ENCODE measurements around the gene FBXW10. TPM values are rescaled to one million over a fixed set of nuclear protein-coding genes. Genes with fewer than 3 reads are reported as not detected.
"Not testable (repeated sequence)": the region's sequence is repeated elsewhere in the genome, so short reads cannot be mapped to it uniquely, and the experiment has no call there.

FBXW10 gene
- total and polyA plus RNA-seq, 2 of the 4 experiments (the other 2 are of a cell fraction): not detected

- H2BK20ac ChIP-seq (ENCODE audit: low read depth, low read length); dilution Hi-C loops (cut with HindIII; ENCODE audit: low sequenced_read_pairs, unreplicated experiment); H4K20me1 ChIP-seq (ENCODE audit: insufficient read depth, low read length); H2BK120ac ChIP-seq (ENCODE audit: low read depth, low read length); intact Hi-C loops (cut with micrococcal nuclease); H3K9me3 ChIP-seq (ENCODE audit: control insufficient read depth, insufficient read depth, low read length); H3K4me3 ChIP-seq (ENCODE audit: insufficient read depth, low read depth, low read length); H2BK15ac ChIP-seq (ENCODE audit: low read depth, low read length); H2AK5ac ChIP-seq (ENCODE audit: low read depth, low read length); ATAC-seq (ENCODE audit: low read depth); H2AK9ac ChIP-seq (replicated peaks; ENCODE audit: low read depth, low read length, poor library complexity); H3K27ac ChIP-seq (ENCODE audit: insufficient read depth, low read length); H3K36me3 ChIP-seq (ENCODE audit: control insufficient read depth, insufficient read depth, low read length); in situ Hi-C loops (cut with MboI; ENCODE audit: low sequenced_read_pairs); H3K9me1 ChIP-seq (ENCODE audit: insufficient read depth, low read length); H3K4ac ChIP-seq (ENCODE audit: low read depth, low read length); DNase-seq; H4K8ac ChIP-seq (ENCODE audit: low read depth in 2 of 2, low read length in 2 of 2); H3K9ac ChIP-seq (ENCODE audit: low read depth, low read length); H4K5ac ChIP-seq (ENCODE audit: low read depth, low read length); H3K4me1 ChIP-seq (ENCODE audit: control insufficient read depth, insufficient read depth, low read length); H3K79me1 ChIP-seq (ENCODE audit: low read depth in 1 of 2, low read length in 2 of 2); H2AFZ ChIP-seq (replicated peaks; ENCODE audit: low read length, poor library complexity); H3K18ac ChIP-seq (ENCODE audit: low read depth, low read length); H3K56ac ChIP-seq (ENCODE audit: extremely low read depth, insufficient read depth, low read length); H3K27me3 ChIP-seq (ENCODE audit: control insufficient read depth, insufficient read depth, low read length); CTCF ChIA-PET; POLR2A ChIA-PET (ENCODE audit: unreplicated experiment); H3K23ac ChIP-seq (ENCODE audit: low read depth, low read length); H4K91ac ChIP-seq (ENCODE audit: insufficient read depth, low read depth, low read length); H3K14ac ChIP-seq (replicated peaks; ENCODE audit: low read depth, low read length); BruUV-seq (replicated peaks); H3K4me2 ChIP-seq (ENCODE audit: low read depth, low read length); H2BK5ac ChIP-seq (ENCODE audit: low read depth, low read length, poor library complexity, severe bottlenecking): not testable (repeated sequence)
- WGBS, 2 experiments (ENCODE audit: extremely low coverage in 2 of 2, insufficient read length in 1 of 2): no CpG with 5 or more reads among the region's 12 CpGs
These were observed 24.3 kb upstream of the FBXW10 start for GRCh38 chr17:18719428-18720110.

- WGBS, 2 experiments (ENCODE audit: extremely low coverage in 2 of 2, insufficient read length in 1 of 2): no CpG with 5 or more reads among the region's 12 CpGs
- H3K27ac ChIP-seq (ENCODE audit: insufficient read depth, low read length); in situ Hi-C loops (cut with MboI; ENCODE audit: low sequenced_read_pairs); H4K20me1 ChIP-seq (ENCODE audit: insufficient read depth, low read length); H3K4ac ChIP-seq (ENCODE audit: low read depth, low read length); H3K4me1 ChIP-seq (ENCODE audit: control insufficient read depth, insufficient read depth, low read length); BruUV-seq (replicated peaks); H3K27me3 ChIP-seq (ENCODE audit: control insufficient read depth, insufficient read depth, low read length); H3K4me2 ChIP-seq (ENCODE audit: low read depth, low read length); H3K36me3 ChIP-seq (ENCODE audit: control insufficient read depth, insufficient read depth, low read length); dilution Hi-C loops (cut with HindIII; ENCODE audit: low sequenced_read_pairs, unreplicated experiment); H4K91ac ChIP-seq (ENCODE audit: insufficient read depth, low read depth, low read length); POLR2A ChIA-PET (ENCODE audit: unreplicated experiment); H2AK9ac ChIP-seq (replicated peaks; ENCODE audit: low read depth, low read length, poor library complexity); H3K9ac ChIP-seq (ENCODE audit: low read depth, low read length); CTCF ChIA-PET; H3K56ac ChIP-seq (ENCODE audit: extremely low read depth, insufficient read depth, low read length); H2BK5ac ChIP-seq (ENCODE audit: low read depth, low read length, poor library complexity, severe bottlenecking); H2AFZ ChIP-seq (replicated peaks; ENCODE audit: low read length, poor library complexity); H3K14ac ChIP-seq (replicated peaks; ENCODE audit: low read depth, low read length); intact Hi-C loops (cut with micrococcal nuclease); H3K18ac ChIP-seq (ENCODE audit: low read depth, low read length); H3K79me1 ChIP-seq (ENCODE audit: low read depth in 1 of 2, low read length in 2 of 2); H2BK15ac ChIP-seq (ENCODE audit: low read depth, low read length); H3K9me3 ChIP-seq (ENCODE audit: control insufficient read depth, insufficient read depth, low read length); DNase-seq; H2AK5ac ChIP-seq (ENCODE audit: low read depth, low read length); H4K5ac ChIP-seq (ENCODE audit: low read depth, low read length); H3K9me1 ChIP-seq (ENCODE audit: insufficient read depth, low read length); H2BK20ac ChIP-seq (ENCODE audit: low read depth, low read length); H2BK120ac ChIP-seq (ENCODE audit: low read depth, low read length); H3K4me3 ChIP-seq (ENCODE audit: insufficient read depth, low read depth, low read length); H3K23ac ChIP-seq (ENCODE audit: low read depth, low read length): not testable (repeated sequence)
- peak; percentile 72 for ATAC-seq (ENCODE audit: low read depth)
- 0 out of 4 replicates have a peak overlapping the region, but pooled peaks of 1 of the 2 experiments have one; percentile 65 for H4K8ac ChIP-seq (ENCODE audit: low read depth in 2 of 2, low read length in 2 of 2)
These were observed 21.9 kb upstream of the FBXW10 start for GRCh38 chr17:18721775-18722547.

Data from IMR-90 (cell line).